K562 (cell line): Measurements from ENCODE around the gene ITPR1. TPM values are rescaled to one million over a fixed set of nuclear protein-coding genes. Genes with fewer than 3 reads are reported as not detected.

Experiments
- ADNP ChIP-seq: fragments of 200-800 bp; sonication (Bioruptor generic); IDR thresholded peaks from 2 replicates; pipeline ENCODE4 v1.6.1; 2016; ENCODE audit warnings: missing genetic modification characterization, missing compliant biosample characterization
- CBX2 ChIP-seq: fragments of 200-600 bp; sonication (generic); IDR thresholded peaks from one replicate; pipeline ENCODE4 v1.6.1; 2012; ENCODE audit warnings: mild to moderate bottlenecking, low read length, inconsistent platforms; ENCODE audit not compliant: insufficient read depth, poor library complexity, severe bottlenecking
- MTA2 ChIP-seq: fragments of 450-650 bp; IDR thresholded peaks from 2 replicates; pipeline ENCODE4 v1.6.1; 2016; ENCODE audit warnings: low read depth
- MYC ChIP-seq, 2 experiments: fragments of 250-450 bp in 1 of 2; sonication (Bioruptor Pico) in 1 of 2; IDR thresholded peaks; 2 replicates each; pipeline versions ENCODE4 v1.5.1 to v1.6.1; 2012 to 2021; ENCODE audit warnings: low read depth in 2 of 2, borderline replicate concordance in 1 of 2, improper control_type of control experiment in 1 of 2, low read length in 1 of 2, mild to moderate bottlenecking in 1 of 2, moderate library complexity in 1 of 2
- PRPF4 ChIP-seq: fragments of 200-400 bp; formaldehyde crosslinking; IDR thresholded peaks from one replicate; pipeline ENCODE4 v1.6.1; 2017; ENCODE audit warnings: low read length, low read depth, mild to moderate bottlenecking; ENCODE audit not compliant: insufficient read depth, poor library complexity, severe bottlenecking
- RFX5 ChIP-seq: IDR thresholded peaks from 2 replicates; pipeline ENCODE4 v1.6.1; 2011; ENCODE audit warnings: low read depth, mild to moderate bottlenecking, improper control_type of control experiment, low read length
- ZNF311 ChIP-seq: fragments of 250-450 bp; sonication (Bioruptor Pico); IDR thresholded peaks from 2 replicates; pipeline ENCODE4 v1.4.0; 2020; ENCODE audit warnings: mild to moderate bottlenecking, moderate library complexity
- ZNF316 ChIP-seq: fragments of 450-650 bp; IDR thresholded peaks from 2 replicates; pipeline ENCODE4 v1.6.1; 2016
- polyA plus RNA-seq, 8 experiments: library from polyadenylated mRNA; depleted of rRNA in 4 of 8; stranded (reverse) in 5 of 8; unstranded in 3 of 8; fragments of >200 nt; fragmentation: Nextera tagmentation in 2 of 8; fragmentation: Illumina TruSeq in 1 of 8; extraction: Ambion mirVana in 2 of 8; extraction: Trizol in 1 of 8; gene quantifications; 2 replicates each; pipeline versions ENCODE4 v1.2.1 to v1.2.3, GENCODE V29; 2011 to 2014; ENCODE audit warnings: inconsistent platforms in 1 of 8, missing spikeins in 1 of 8
- total RNA-seq, 7 experiments: library from RNA; depleted of rRNA in 6 of 7; stranded (reverse); fragments of >200 nt in 6 of 7; fragmentation: Illumina TruSeq in 2 of 7; extraction: Trizol in 2 of 7; gene quantifications; 2 replicates each; pipeline versions ENCODE4 v1.2.1 to v1.2.3, GENCODE V29; 2011 to 2021; ENCODE audit warnings: low replicate concordance in 1 of 7
- TF ChIP-seq, protein P1 (sequence below): fragments of 200-600 bp; sonication (generic); IDR thresholded peaks from one replicate; pipeline ENCODE4 v1.6.1; 2012; ENCODE audit warnings: mild to moderate bottlenecking, low read depth, low read length, inconsistent platforms
- TF ChIP-seq, protein P2 (sequence below): sonication (generic); formaldehyde crosslinking; IDR thresholded peaks from 2 replicates; pipeline ENCODE4 v1.8.1; 2023; ENCODE audit warnings: mild to moderate bottlenecking, missing genetic modification reagents
- TF ChIP-seq, protein P3 (sequence below), 2 experiments: fragments of 450-650 bp; IDR thresholded peaks; 2 replicates each; pipeline ENCODE4 v1.6.1; 2018; ENCODE audit warnings: mild to moderate bottlenecking in 2 of 2, low read depth in 1 of 2; ENCODE audit not compliant: partially characterized antibody in 2 of 2

Gene ITPR1
- total and polyA plus RNA-seq, 9 of the 15 experiments (the other 6 are each of a cell fraction or from before 2014, with no cell fraction given) = 22.4 to 40.0 (median 27.4) TPM

DNA sequence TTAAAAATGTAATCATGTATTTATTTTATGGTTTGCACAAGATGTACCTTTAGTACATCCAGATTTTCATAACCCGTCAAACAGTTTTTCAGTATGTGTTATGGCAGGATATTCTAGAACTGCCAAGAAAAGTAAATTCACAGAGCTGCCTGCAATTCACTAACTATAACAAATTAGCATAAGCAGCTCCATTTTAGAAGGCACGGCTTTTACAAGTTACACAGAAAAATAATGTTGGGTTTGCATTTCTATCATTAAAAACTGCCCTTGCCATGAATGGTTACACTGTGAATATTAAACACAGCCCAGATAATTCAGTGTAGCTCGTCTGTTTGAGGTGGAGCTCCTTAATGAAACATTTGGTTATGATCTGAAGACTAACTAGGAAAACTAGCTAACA, 391.7 kb downstream of the ITPR1 start (continued):
- no peak for TF ChIP-seq MTA2
- TF ChIP-seq, protein P1, sequence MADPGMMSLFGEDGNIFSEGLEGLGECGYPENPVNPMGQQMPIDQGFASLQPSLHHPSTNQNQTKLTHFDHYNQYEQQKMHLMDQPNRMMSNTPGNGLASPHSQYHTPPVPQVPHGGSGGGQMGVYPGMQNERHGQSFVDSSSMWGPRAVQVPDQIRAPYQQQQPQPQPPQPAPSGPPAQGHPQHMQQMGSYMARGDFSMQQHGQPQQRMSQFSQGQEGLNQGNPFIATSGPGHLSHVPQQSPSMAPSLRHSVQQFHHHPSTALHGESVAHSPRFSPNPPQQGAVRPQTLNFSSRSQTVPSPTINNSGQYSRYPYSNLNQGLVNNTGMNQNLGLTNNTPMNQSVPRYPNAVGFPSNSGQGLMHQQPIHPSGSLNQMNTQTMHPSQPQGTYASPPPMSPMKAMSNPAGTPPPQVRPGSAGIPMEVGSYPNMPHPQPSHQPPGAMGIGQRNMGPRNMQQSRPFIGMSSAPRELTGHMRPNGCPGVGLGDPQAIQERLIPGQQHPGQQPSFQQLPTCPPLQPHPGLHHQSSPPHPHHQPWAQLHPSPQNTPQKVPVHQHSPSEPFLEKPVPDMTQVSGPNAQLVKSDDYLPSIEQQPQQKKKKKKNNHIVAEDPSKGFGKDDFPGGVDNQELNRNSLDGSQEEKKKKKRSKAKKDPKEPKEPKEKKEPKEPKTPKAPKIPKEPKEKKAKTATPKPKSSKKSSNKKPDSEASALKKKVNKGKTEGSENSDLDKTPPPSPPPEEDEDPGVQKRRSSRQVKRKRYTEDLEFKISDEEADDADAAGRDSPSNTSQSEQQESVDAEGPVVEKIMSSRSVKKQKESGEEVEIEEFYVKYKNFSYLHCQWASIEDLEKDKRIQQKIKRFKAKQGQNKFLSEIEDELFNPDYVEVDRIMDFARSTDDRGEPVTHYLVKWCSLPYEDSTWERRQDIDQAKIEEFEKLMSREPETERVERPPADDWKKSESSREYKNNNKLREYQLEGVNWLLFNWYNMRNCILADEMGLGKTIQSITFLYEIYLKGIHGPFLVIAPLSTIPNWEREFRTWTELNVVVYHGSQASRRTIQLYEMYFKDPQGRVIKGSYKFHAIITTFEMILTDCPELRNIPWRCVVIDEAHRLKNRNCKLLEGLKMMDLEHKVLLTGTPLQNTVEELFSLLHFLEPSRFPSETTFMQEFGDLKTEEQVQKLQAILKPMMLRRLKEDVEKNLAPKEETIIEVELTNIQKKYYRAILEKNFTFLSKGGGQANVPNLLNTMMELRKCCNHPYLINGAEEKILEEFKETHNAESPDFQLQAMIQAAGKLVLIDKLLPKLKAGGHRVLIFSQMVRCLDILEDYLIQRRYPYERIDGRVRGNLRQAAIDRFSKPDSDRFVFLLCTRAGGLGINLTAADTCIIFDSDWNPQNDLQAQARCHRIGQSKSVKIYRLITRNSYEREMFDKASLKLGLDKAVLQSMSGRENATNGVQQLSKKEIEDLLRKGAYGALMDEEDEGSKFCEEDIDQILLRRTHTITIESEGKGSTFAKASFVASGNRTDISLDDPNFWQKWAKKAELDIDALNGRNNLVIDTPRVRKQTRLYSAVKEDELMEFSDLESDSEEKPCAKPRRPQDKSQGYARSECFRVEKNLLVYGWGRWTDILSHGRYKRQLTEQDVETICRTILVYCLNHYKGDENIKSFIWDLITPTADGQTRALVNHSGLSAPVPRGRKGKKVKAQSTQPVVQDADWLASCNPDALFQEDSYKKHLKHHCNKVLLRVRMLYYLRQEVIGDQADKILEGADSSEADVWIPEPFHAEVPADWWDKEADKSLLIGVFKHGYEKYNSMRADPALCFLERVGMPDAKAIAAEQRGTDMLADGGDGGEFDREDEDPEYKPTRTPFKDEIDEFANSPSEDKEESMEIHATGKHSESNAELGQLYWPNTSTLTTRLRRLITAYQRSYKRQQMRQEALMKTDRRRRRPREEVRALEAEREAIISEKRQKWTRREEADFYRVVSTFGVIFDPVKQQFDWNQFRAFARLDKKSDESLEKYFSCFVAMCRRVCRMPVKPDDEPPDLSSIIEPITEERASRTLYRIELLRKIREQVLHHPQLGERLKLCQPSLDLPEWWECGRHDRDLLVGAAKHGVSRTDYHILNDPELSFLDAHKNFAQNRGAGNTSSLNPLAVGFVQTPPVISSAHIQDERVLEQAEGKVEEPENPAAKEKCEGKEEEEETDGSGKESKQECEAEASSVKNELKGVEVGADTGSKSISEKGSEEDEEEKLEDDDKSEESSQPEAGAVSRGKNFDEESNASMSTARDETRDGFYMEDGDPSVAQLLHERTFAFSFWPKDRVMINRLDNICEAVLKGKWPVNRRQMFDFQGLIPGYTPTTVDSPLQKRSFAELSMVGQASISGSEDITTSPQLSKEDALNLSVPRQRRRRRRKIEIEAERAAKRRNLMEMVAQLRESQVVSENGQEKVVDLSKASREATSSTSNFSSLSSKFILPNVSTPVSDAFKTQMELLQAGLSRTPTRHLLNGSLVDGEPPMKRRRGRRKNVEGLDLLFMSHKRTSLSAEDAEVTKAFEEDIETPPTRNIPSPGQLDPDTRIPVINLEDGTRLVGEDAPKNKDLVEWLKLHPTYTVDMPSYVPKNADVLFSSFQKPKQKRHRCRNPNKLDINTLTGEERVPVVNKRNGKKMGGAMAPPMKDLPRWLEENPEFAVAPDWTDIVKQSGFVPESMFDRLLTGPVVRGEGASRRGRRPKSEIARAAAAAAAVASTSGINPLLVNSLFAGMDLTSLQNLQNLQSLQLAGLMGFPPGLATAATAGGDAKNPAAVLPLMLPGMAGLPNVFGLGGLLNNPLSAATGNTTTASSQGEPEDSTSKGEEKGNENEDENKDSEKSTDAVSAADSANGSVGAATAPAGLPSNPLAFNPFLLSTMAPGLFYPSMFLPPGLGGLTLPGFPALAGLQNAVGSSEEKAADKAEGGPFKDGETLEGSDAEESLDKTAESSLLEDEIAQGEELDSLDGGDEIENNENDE = no peak
- TF ChIP-seq CBX2 = no peak
- no peak for TF ChIP-seq ADNP (tag)
- TF ChIP-seq ZNF316 = no peak
- TF ChIP-seq, protein P2, sequence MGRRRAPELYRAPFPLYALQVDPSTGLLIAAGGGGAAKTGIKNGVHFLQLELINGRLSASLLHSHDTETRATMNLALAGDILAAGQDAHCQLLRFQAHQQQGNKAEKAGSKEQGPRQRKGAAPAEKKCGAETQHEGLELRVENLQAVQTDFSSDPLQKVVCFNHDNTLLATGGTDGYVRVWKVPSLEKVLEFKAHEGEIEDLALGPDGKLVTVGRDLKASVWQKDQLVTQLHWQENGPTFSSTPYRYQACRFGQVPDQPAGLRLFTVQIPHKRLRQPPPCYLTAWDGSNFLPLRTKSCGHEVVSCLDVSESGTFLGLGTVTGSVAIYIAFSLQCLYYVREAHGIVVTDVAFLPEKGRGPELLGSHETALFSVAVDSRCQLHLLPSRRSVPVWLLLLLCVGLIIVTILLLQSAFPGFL (CRISPR knock-in tag) = no peak
- TF ChIP-seq PRPF4 = no peak
- TF ChIP-seq MYC (IDR thresholded peaks at IDR 0.05; ENCODE audit: low read depth, low read length) = no peak
- no peak for TF ChIP-seq MYC (CRISPR knock-in tag; IDR thresholded peaks at IDR 0.05; ENCODE audit: borderline replicate concordance, low read depth)
- no peak for TF ChIP-seq RFX5
- TF ChIP-seq ZNF311 (CRISPR knock-in tag) = no peak
- TF ChIP-seq, protein P3, sequence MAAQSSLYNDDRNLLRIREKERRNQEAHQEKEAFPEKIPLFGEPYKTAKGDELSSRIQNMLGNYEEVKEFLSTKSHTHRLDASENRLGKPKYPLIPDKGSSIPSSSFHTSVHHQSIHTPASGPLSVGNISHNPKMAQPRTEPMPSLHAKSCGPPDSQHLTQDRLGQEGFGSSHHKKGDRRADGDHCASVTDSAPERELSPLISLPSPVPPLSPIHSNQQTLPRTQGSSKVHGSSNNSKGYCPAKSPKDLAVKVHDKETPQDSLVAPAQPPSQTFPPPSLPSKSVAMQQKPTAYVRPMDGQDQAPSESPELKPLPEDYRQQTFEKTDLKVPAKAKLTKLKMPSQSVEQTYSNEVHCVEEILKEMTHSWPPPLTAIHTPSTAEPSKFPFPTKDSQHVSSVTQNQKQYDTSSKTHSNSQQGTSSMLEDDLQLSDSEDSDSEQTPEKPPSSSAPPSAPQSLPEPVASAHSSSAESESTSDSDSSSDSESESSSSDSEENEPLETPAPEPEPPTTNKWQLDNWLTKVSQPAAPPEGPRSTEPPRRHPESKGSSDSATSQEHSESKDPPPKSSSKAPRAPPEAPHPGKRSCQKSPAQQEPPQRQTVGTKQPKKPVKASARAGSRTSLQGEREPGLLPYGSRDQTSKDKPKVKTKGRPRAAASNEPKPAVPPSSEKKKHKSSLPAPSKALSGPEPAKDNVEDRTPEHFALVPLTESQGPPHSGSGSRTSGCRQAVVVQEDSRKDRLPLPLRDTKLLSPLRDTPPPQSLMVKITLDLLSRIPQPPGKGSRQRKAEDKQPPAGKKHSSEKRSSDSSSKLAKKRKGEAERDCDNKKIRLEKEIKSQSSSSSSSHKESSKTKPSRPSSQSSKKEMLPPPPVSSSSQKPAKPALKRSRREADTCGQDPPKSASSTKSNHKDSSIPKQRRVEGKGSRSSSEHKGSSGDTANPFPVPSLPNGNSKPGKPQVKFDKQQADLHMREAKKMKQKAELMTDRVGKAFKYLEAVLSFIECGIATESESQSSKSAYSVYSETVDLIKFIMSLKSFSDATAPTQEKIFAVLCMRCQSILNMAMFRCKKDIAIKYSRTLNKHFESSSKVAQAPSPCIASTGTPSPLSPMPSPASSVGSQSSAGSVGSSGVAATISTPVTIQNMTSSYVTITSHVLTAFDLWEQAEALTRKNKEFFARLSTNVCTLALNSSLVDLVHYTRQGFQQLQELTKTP (IDR thresholded peaks at IDR 0.05; ENCODE audit: low read depth in 1 of 2, partially characterized antibody in 2 of 2) = no peak
